SU-DHL-6 (cell line): ENCODE data around the gene LAMA2.

Source experiments
- H2AFZ ChIP-seq: fragments of 200-600 bp; sonication (generic); 2 replicates; pipeline ENCODE4 v1.6.1; 2014; ENCODE audit warnings: low read depth, mild to moderate bottlenecking, moderate library complexity, mixed read lengths, antibody characterized with exemption, low read length; ENCODE audit not compliant: severe bottlenecking
- H3F3A ChIP-seq: fragments of 200-600 bp; shearing (Covaris generic); 2 replicates; pipeline ENCODE4 v1.6.0; 2016; ENCODE audit warnings: antibody characterized with exemption, mild to moderate bottlenecking; ENCODE audit not compliant: insufficient read depth
- H3K27ac ChIP-seq: fragments of 200-600 bp; sonication (generic); 2 replicates; pipeline ENCODE4 v1.5.1; 2016; ENCODE audit warnings: low read depth, mild to moderate bottlenecking, low read length, moderate library complexity, mixed read lengths
- H3K27me3 ChIP-seq: fragments of 200-600 bp; sonication (generic), shearing (Covaris generic); 2 replicates; pipeline ENCODE4 v1.6.0; 2014; ENCODE audit warnings: mild to moderate bottlenecking, low read length
- H3K36me3 ChIP-seq: fragments of 200-600 bp; sonication (generic); 2 replicates; pipeline ENCODE4 v1.6.1; 2014; ENCODE audit warnings: mild to moderate bottlenecking, low read length, mixed read lengths
- H3K4me2 ChIP-seq: fragments of 300-600, 200-600 bp; shearing (Covaris generic), sonication (generic); 2 replicates; pipeline ENCODE4 v1.6.0; 2014; ENCODE audit warnings: low read length, low read depth, mild to moderate bottlenecking; ENCODE audit not compliant: poor library complexity, severe bottlenecking
- H3K4me3 ChIP-seq: fragments of 200-600 bp; sonication (generic); 2 replicates; pipeline ENCODE4 v1.5.1; 2014; ENCODE audit warnings: antibody characterized with exemption, low read length, mild to moderate bottlenecking, mixed read lengths; ENCODE audit not compliant: insufficient read depth, poor library complexity, severe bottlenecking
- H3K79me2 ChIP-seq: fragments of 200-600 bp; sonication (generic); 2 replicates; pipeline ENCODE4 v1.6.1; 2014; ENCODE audit warnings: mild to moderate bottlenecking, low read length, moderate library complexity; ENCODE audit not compliant: insufficient read depth
- H3K9ac ChIP-seq: fragments of 200-600 bp; sonication (generic); 2 replicates; pipeline ENCODE4 v1.7.0; 2014; ENCODE audit warnings: mild to moderate bottlenecking, low read length
- H3K9me2 ChIP-seq: fragments of 200-600 bp; sonication (generic); replicated peaks from 2 replicates; pipeline ENCODE4 v1.6.1; 2014; ENCODE audit warnings: low read length; ENCODE audit not compliant: insufficient read depth
- H3K9me3 ChIP-seq: fragments of 200-600 bp; sonication (generic); 2 replicates; pipeline ENCODE4 v1.6.1; 2014; ENCODE audit warnings: low read length, mixed read lengths; ENCODE audit not compliant: insufficient read depth
- H4K20me1 ChIP-seq: fragments of 200-600 bp; sonication (generic); 2 replicates; pipeline ENCODE4 v1.6.1; 2014; ENCODE audit warnings: low read depth, mild to moderate bottlenecking, antibody characterized with exemption, low read length, moderate library complexity, mixed read lengths
- CTCF ChIP-seq: fragments of 200-600 bp; sonication (generic); IDR thresholded peaks from one replicate; pipeline ENCODE4 v1.5.1; 2017; ENCODE audit warnings: antibody characterized with exemption, mild to moderate bottlenecking, low read length, moderate library complexity; ENCODE audit not compliant: insufficient read depth, poor library complexity, severe bottlenecking
- EZH2phosphoT487 ChIP-seq: fragments of 200-600 bp; sonication (generic), shearing (Covaris generic); conservative IDR thresholded peaks from 2 replicates; pipeline ENCODE4 v1.6.1; 2018; ENCODE audit warnings: mild to moderate bottlenecking, antibody characterized with exemption, low read length, moderate library complexity, mixed read lengths

The LAMA2 gene

DNA sequence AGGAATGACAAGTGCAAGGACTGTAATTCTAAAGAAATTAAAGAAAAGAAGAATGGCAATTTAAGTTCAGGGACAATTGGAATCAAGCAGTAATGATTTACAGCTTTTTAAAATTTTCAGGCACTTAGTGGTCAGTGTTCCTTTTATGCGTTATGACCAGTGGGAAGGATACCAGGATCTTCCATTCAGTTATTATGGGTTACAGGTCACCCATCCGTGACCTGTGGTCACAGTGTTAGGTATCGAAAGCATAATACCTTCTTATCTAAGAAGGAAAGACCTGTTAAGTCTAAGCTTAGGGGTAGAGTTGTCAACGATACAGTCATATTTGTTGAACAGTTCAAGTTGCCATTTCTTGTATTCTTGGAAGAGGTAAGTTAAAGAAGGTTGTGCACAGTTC, 253.8 kb downstream of the LAMA2 start:
- no peak overlapping the region for H3K4me3 ChIP-seq
- H3K9me2 ChIP-seq = no peaks in the 10 kb centered on the region
- H3K4me2 ChIP-seq = no peak overlapping the region
- no peaks in the 10 kb centered on the region for H3K27me3 ChIP-seq
- no peak overlapping the region for H2AFZ ChIP-seq
- H3K79me2 ChIP-seq = no peaks in the 10 kb centered on the region
- no peaks in the 10 kb centered on the region for H3F3A ChIP-seq
- TF ChIP-seq CTCF (no peak), EZH2phosphoT487 (no peak)
- H3K27ac ChIP-seq = no peak overlapping the region
- H3K36me3 ChIP-seq = no peaks in the 10 kb centered on the region
- H3K9ac ChIP-seq = no peak overlapping the region
- no peaks in the 10 kb centered on the region for H3K9me3 ChIP-seq
- H4K20me1 ChIP-seq = no peaks in the 10 kb centered on the region

DNA sequence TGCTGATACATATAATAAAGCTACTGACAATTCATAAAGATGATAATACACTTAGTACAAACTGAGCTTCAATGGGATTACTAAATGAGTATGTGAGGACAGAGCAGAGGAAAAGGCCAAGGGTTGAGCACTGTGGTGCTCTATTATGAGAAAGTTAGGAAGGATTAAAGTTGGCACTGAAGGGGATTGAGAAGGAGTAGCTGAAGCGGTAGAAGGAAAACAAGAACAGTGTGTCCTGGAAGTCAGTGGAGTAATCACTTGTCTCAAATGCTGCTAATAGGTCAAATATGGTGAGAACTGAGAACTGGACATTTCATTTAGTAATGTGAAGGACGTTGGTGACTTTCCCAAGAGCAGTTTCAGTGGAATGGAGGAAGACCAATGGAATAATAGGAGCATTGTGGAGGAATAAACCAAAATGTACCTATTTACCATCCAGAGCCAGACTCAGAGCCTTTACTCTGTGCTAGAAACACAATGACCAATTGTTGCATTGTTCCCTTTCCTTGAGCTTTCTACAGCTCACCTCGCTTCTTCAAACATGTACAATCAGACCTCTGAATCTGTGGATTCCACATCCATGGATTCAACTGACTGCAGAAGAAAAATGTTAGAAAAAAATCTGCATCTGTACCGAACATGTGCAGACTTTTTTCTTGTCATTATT, 255.9 kb downstream of the LAMA2 start:
- Histone ChIP-seq H2AFZ (no peak overlapping the region), H3K9me2 (no peaks in the 10 kb centered on the region), H3K79me2 (no peaks in the 10 kb centered on the region), H3K9me3 (no peaks in the 10 kb centered on the region), H3K27ac (no peak overlapping the region), H4K20me1 (no peaks in the 10 kb centered on the region), H3K9ac (no peak overlapping the region), H3K36me3 (no peaks in the 10 kb centered on the region), H3K27me3 (no peaks in the 10 kb centered on the region), H3K4me3 (no peak overlapping the region), H3K4me2 (no peak overlapping the region), H3F3A (no peaks in the 10 kb centered on the region)
- TF ChIP-seq CTCF (no peak), EZH2phosphoT487 (no peak)

DNA sequence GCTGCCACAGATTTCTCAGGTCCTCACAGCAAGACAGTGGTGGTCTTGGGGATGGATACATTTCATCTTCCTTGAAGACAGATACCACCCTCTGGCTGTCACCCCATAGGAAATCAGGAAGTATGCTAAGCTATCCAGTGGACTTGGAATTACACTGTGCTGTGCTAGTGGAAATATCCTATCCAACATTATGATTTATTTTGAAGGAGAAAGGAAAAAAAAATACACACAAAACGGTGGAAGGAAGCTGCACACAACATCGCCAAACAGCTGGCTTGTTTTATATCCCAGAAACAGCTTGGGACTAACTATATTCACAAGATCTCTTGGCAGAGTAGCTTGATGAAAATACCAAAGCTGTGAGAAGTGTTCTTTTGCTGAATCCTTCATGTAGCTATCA, 257.6 kb downstream of the LAMA2 start:
- Histone ChIP-seq H3K9ac (no peak overlapping the region), H3K27me3 (no peaks in the 10 kb centered on the region), H3K4me2 (no peak overlapping the region), H3K27ac (no peak overlapping the region), H3K36me3 (no peaks in the 10 kb centered on the region), H4K20me1 (no peaks in the 10 kb centered on the region), H2AFZ (no peak overlapping the region), H3K9me3 (no peaks in the 10 kb centered on the region), H3K79me2 (no peaks in the 10 kb centered on the region), H3F3A (no peaks in the 10 kb centered on the region), H3K4me3 (no peak overlapping the region), H3K9me2 (no peaks in the 10 kb centered on the region)
- TF ChIP-seq CTCF (no peak), EZH2phosphoT487 (no peak)
